ENCODE results near the gene TRNAU1AP.
"Not testable (repeated sequence)": the region's sequence is repeated elsewhere in the genome, so short reads cannot be mapped to it uniquely, and the experiment has no call there.

TRNAU1AP gene

GRCh38 chr1:28548318-28548717, 4.6 kb upstream of the TRNAU1AP start:
- no peak overlapping the region for H3K9ac ChIP-seq (ENCODE audit: low read depth, low read length)
- H3K27me3 ChIP-seq (ENCODE audit: control insufficient read depth, insufficient read depth, low read length): no peaks in the 10 kb centered on the region
- H3K4me1 ChIP-seq (ENCODE audit: control insufficient read depth, insufficient read depth, low read length): no peaks in the 10 kb centered on the region
- H3K4me3 ChIP-seq (ENCODE audit: low read depth, low read length): no peak overlapping the region
- H3K9me3 ChIP-seq (ENCODE audit: control insufficient read depth, insufficient read depth, low read length): no peaks in the 10 kb centered on the region
- H3K27ac ChIP-seq (ENCODE audit: low read depth, low read length): no peak overlapping the region
- H3K36me3 ChIP-seq (ENCODE audit: control insufficient read depth, insufficient read depth, low read length): no peaks in the 10 kb centered on the region

- no peak overlapping the region for H3K9ac ChIP-seq (ENCODE audit: low read depth, low read length)
- H3K27ac ChIP-seq (ENCODE audit: low read depth, low read length): no peak overlapping the region
- no peaks in the 10 kb centered on the region for H3K27me3 ChIP-seq (ENCODE audit: control insufficient read depth, insufficient read depth, low read length)
- no peaks in the 10 kb centered on the region for H3K9me3 ChIP-seq (ENCODE audit: control insufficient read depth, insufficient read depth, low read length)
- H3K36me3 ChIP-seq (ENCODE audit: control insufficient read depth, insufficient read depth, low read length): peaks cover 19% of the 10 kb centered on the region
- H3K4me3 ChIP-seq (ENCODE audit: low read depth, low read length): no peak overlapping the region
- H3K4me1 ChIP-seq (ENCODE audit: control insufficient read depth, insufficient read depth, low read length): peaks cover 2% of the 10 kb centered on the region; the same call in 1 of the 2 replicates
Measured at GRCh38 chr1:28551381-28551780, 1.5 kb upstream of the TRNAU1AP start.

GRCh38 chr1:28560886-28561285, 8.0 kb downstream of the TRNAU1AP start:
- no peaks in the 10 kb centered on the region for H3K4me1 ChIP-seq (ENCODE audit: control insufficient read depth, insufficient read depth, low read length)
- H3K36me3 ChIP-seq (ENCODE audit: control insufficient read depth, insufficient read depth, low read length): peaks cover 74% of the 10 kb centered on the region
- H3K9ac ChIP-seq (ENCODE audit: low read depth, low read length): no peak overlapping the region

GRCh38 chr1:28564310-28564709, 11.4 kb downstream of the TRNAU1AP start:
- no peaks in the 10 kb centered on the region for H3K4me1 ChIP-seq (ENCODE audit: control insufficient read depth, insufficient read depth, low read length)
- H3K9me3 ChIP-seq (ENCODE audit: control insufficient read depth, insufficient read depth, low read length): no peaks in the 10 kb centered on the region
- no peak overlapping the region for H3K27ac ChIP-seq (ENCODE audit: low read depth, low read length)
- no peaks in the 10 kb centered on the region for H3K27me3 ChIP-seq (ENCODE audit: control insufficient read depth, insufficient read depth, low read length)
- no peak overlapping the region for H3K4me3 ChIP-seq (ENCODE audit: low read depth, low read length)
- H3K9ac ChIP-seq (ENCODE audit: low read depth, low read length): no peak overlapping the region
- peaks cover 73% of the 10 kb centered on the region for H3K36me3 ChIP-seq (ENCODE audit: control insufficient read depth, insufficient read depth, low read length)

More at GRCh38 chr1:28560886-28561285, 8.0 kb downstream of the TRNAU1AP start:
- Histone ChIP-seq H3K4me3 (ENCODE audit: low read depth, low read length) (no peak overlapping the region), H3K27ac (ENCODE audit: low read depth, low read length) (no peak overlapping the region), H3K27me3 (ENCODE audit: control insufficient read depth, insufficient read depth, low read length) (no peaks in the 10 kb centered on the region), H3K9me3 (ENCODE audit: control insufficient read depth, insufficient read depth, low read length) (no peaks in the 10 kb centered on the region)

- no peaks in the 10 kb centered on the region for H3K4me1 ChIP-seq (ENCODE audit: control insufficient read depth, insufficient read depth, low read length)
- H3K9ac ChIP-seq (ENCODE audit: low read depth, low read length): no peak overlapping the region
- no peak overlapping the region for H3K27ac ChIP-seq (ENCODE audit: low read depth, low read length)
- no peak overlapping the region for H3K4me3 ChIP-seq (ENCODE audit: low read depth, low read length)
- peaks cover 69% of the 10 kb centered on the region for H3K36me3 ChIP-seq (ENCODE audit: control insufficient read depth, insufficient read depth, low read length)
- no peaks in the 10 kb centered on the region for H3K27me3 ChIP-seq (ENCODE audit: control insufficient read depth, insufficient read depth, low read length)
- no peaks in the 10 kb centered on the region for H3K9me3 ChIP-seq (ENCODE audit: control insufficient read depth, insufficient read depth, low read length)
Measured at GRCh38 chr1:28565040-28565439, 12.2 kb downstream of the TRNAU1AP start.

- no peaks in the 10 kb centered on the region for H3K27me3 ChIP-seq (ENCODE audit: control insufficient read depth, insufficient read depth, low read length)
- H3K4me3 ChIP-seq (ENCODE audit: low read depth, low read length): no peak overlapping the region
- no peak overlapping the region for H3K27ac ChIP-seq (ENCODE audit: low read depth, low read length)
- no peaks in the 10 kb centered on the region for H3K4me1 ChIP-seq (ENCODE audit: control insufficient read depth, insufficient read depth, low read length)
- peaks cover 68% of the 10 kb centered on the region for H3K36me3 ChIP-seq (ENCODE audit: control insufficient read depth, insufficient read depth, low read length)
- H3K9ac ChIP-seq (ENCODE audit: low read depth, low read length): no peak overlapping the region
- H3K9me3 ChIP-seq (ENCODE audit: control insufficient read depth, insufficient read depth, low read length): no peaks in the 10 kb centered on the region
Measured at GRCh38 chr1:28565726-28566125, 12.8 kb downstream of the TRNAU1AP start.

- Histone ChIP-seq H3K36me3 (ENCODE audit: control insufficient read depth, insufficient read depth, low read length) (peaks cover 68% of the 10 kb centered on the region), H3K9me3 (ENCODE audit: control insufficient read depth, insufficient read depth, low read length) (no peaks in the 10 kb centered on the region), H3K9ac (ENCODE audit: low read depth, low read length) (no peak overlapping the region), H3K4me1 (ENCODE audit: control insufficient read depth, insufficient read depth, low read length) (no peaks in the 10 kb centered on the region), H3K27ac (ENCODE audit: low read depth, low read length) (no peak overlapping the region), H3K27me3 (ENCODE audit: control insufficient read depth, insufficient read depth, low read length) (no peaks in the 10 kb centered on the region), H3K4me3 (ENCODE audit: low read depth, low read length) (no peak overlapping the region)
Measured at GRCh38 chr1:28566931-28567330, 14.0 kb downstream of the TRNAU1AP start.

GRCh38 chr1:28571911-28572310, 19.0 kb downstream of the TRNAU1AP start:
- no peak overlapping the region for H3K4me3 ChIP-seq (ENCODE audit: low read depth, low read length)
- H3K36me3 ChIP-seq (ENCODE audit: control insufficient read depth, insufficient read depth, low read length): peaks cover 63% of the 10 kb centered on the region
- no peak overlapping the region for H3K27ac ChIP-seq (ENCODE audit: low read depth, low read length)
- no peaks in the 10 kb centered on the region for H3K9me3 ChIP-seq (ENCODE audit: control insufficient read depth, insufficient read depth, low read length)
- no peaks in the 10 kb centered on the region for H3K27me3 ChIP-seq (ENCODE audit: control insufficient read depth, insufficient read depth, low read length)
- H3K9ac ChIP-seq (ENCODE audit: low read depth, low read length): no peak overlapping the region
- no peaks in the 10 kb centered on the region for H3K4me1 ChIP-seq (ENCODE audit: control insufficient read depth, insufficient read depth, low read length)

GRCh38 chr1:28572891-28573290, 20.0 kb downstream of the TRNAU1AP start:
- H3K36me3 ChIP-seq (ENCODE audit: control insufficient read depth, insufficient read depth, low read length): peaks cover 64% of the 10 kb centered on the region
- H3K4me1 ChIP-seq (ENCODE audit: control insufficient read depth, insufficient read depth, low read length); H3K27ac ChIP-seq (ENCODE audit: low read depth, low read length); H3K4me3 ChIP-seq (ENCODE audit: low read depth, low read length); H3K27me3 ChIP-seq (ENCODE audit: control insufficient read depth, insufficient read depth, low read length); H3K9ac ChIP-seq (ENCODE audit: low read depth, low read length); H3K9me3 ChIP-seq (ENCODE audit: control insufficient read depth, insufficient read depth, low read length): not testable (repeated sequence)

- no peak overlapping the region for H3K4me3 ChIP-seq (ENCODE audit: low read depth, low read length)
- H3K27ac ChIP-seq (ENCODE audit: low read depth, low read length): no peak overlapping the region
- H3K9ac ChIP-seq (ENCODE audit: low read depth, low read length): no peak overlapping the region
- H3K4me1 ChIP-seq (ENCODE audit: control insufficient read depth, insufficient read depth, low read length): no peaks in the 10 kb centered on the region
- H3K27me3 ChIP-seq (ENCODE audit: control insufficient read depth, insufficient read depth, low read length): no peaks in the 10 kb centered on the region
- peaks cover 64% of the 10 kb centered on the region for H3K36me3 ChIP-seq (ENCODE audit: control insufficient read depth, insufficient read depth, low read length)
- no peaks in the 10 kb centered on the region for H3K9me3 ChIP-seq (ENCODE audit: control insufficient read depth, insufficient read depth, low read length)
Measured at GRCh38 chr1:28573564-28573963, 20.7 kb downstream of the TRNAU1AP start.

GRCh38 chr1:28577052-28577678, 24.3 kb downstream of the TRNAU1AP start:
- H3K4me1 ChIP-seq (ENCODE audit: control insufficient read depth, insufficient read depth, low read length): peaks cover 3% of the 10 kb centered on the region; the same call in 1 of the 2 replicates
- H3K27me3 ChIP-seq (ENCODE audit: control insufficient read depth, insufficient read depth, low read length): no peaks in the 10 kb centered on the region
- H3K27ac ChIP-seq (ENCODE audit: low read depth, low read length): peak overlapping the region; percentile 28
- no peak overlapping the region for H3K9ac ChIP-seq (ENCODE audit: low read depth, low read length)
- H3K4me3 ChIP-seq (ENCODE audit: low read depth, low read length): no peak overlapping the region
- peaks cover 66% of the 10 kb centered on the region for H3K36me3 ChIP-seq (ENCODE audit: control insufficient read depth, insufficient read depth, low read length)
- no peaks in the 10 kb centered on the region for H3K9me3 ChIP-seq (ENCODE audit: control insufficient read depth, insufficient read depth, low read length)

Data from HUES48 (cell line).